BJ (cell line): ENCODE results near the gene KCNJ6. TPM values are rescaled to one million over a fixed set of nuclear protein-coding genes. Genes with fewer than 3 reads are reported as not detected.

Source experiments
- CTCF ChIA-PET: fragments of 350-600 bp; formaldehyde crosslinking; extraction: SDS; loops from one replicate; lab custom pipeline; 2021; ENCODE audit warnings: antibody characterized with exemption, inconsistent platforms; lab: Yijun Ruan, JAX
- POLR2A ChIA-PET: fragments of 300-600 bp; sonication (Branson Sonifier 250); formaldehyde crosslinking; extraction: SDS; loops from one replicate; lab custom pipeline; 2021; ENCODE audit warnings: antibody characterized with exemption; lab: Charles Lee
- DNase-seq: peaks from one replicate; pipeline ENCODE4 v3.0.0-alpha.2; 2011; ENCODE audit warnings: low read depth
- H3K27me3 ChIP-seq: 2 replicates; pipeline ENCODE4 v1.6.0; 2011; ENCODE audit warnings: low read length; ENCODE audit not compliant: control insufficient read depth, insufficient read depth
- H3K36me3 ChIP-seq: 2 replicates; pipeline ENCODE4 v1.5.1; 2011; ENCODE audit warnings: low read length; ENCODE audit not compliant: control insufficient read depth, insufficient read depth
- H3K4me3 ChIP-seq: 2 replicates; pipeline ENCODE4 v1.5.1; 2011; ENCODE audit warnings: low read depth, mild to moderate bottlenecking, control low read depth, low read length
- CTCF ChIP-seq: IDR thresholded peaks from 2 replicates; pipeline ENCODE4 v1.5.1; 2011; ENCODE audit warnings: low read depth, mild to moderate bottlenecking, control low read depth, inconsistent platforms, low read length, moderate library complexity; ENCODE audit not compliant: insufficient read depth
- polyA plus RNA-seq: library from polyadenylated mRNA; depleted of rRNA; stranded (reverse); fragments of >200 nt; gene quantifications from 2 replicates; pipeline ENCODE4 v1.2.3, GENCODE V29; 2011

KCNJ6 gene
- polyA plus RNA-seq, 1 experiment: 0.01 TPM

DNA sequence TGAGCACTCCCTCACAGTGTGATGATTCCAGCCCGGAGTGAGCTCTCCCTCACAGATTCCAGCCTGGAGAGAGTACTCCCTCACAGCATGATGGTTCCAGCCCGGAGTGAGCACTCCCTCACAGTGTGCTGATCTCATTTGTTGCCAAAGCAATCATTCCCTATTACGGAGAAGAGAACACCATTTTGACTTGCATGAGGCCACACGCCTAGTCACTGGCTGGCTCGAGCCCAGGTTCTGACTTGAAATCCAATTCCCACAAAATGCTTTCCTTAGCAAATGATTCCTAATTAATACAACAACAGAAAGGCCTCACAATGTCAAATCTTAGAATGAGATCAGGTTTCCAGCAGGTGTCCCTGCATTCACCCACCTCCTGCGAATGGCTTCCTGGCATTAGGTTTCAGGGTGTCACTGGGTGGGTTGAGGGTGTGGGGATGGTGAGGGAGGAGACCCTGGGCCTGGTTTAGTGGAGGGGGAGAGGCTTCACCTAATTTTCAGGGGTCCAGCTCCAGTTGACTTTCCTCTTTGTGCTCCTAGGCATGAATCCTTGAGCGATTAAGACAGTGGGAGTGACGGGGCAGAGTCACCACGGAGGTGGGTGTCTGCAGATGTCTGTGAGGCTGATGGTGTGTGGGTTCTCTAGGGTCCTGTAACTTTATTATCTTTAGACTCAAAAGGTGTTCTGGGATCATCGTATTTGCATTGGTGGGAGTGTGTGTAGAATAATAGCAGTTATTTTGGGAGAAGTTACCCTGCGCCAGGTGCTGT is 158.5 kb downstream of the KCNJ6 start:
- no peak for DNase-seq
- ChIA-PET CTCF (interaction anchor here (0.6 to 3.4 kb wide), 18 partner anchors 8 to 598 kb away, joined by 3 to 42 read pairs (median 7); partner anchors contain the start of gene KCNJ6), POLR2A (no interaction called here)
- no peak for TF ChIP-seq CTCF
- Histone ChIP-seq H3K27me3 (peaks cover 4% of the 10 kb centered on the region), H3K36me3 (no peaks in the 10 kb centered on the region), H3K4me3 (no peak overlapping the region)

GRCh38 chr21:37753122-37753599 is 163.1 kb downstream of the KCNJ6 start:
- no peak for DNase-seq
- ChIA-PET CTCF (interaction anchor here (1.1 to 1.5 kb wide), 5 partner anchors 14 to 602 kb away, joined by 3 read pairs; no protein-coding TSS in a partner anchor), POLR2A (no interaction called here)
- H3K4me3 ChIP-seq: no peak overlapping the region
- TF ChIP-seq CTCF: no peak
- peaks cover 9% of the 10 kb centered on the region for H3K27me3 ChIP-seq
- no peaks in the 10 kb centered on the region for H3K36me3 ChIP-seq

DNA sequence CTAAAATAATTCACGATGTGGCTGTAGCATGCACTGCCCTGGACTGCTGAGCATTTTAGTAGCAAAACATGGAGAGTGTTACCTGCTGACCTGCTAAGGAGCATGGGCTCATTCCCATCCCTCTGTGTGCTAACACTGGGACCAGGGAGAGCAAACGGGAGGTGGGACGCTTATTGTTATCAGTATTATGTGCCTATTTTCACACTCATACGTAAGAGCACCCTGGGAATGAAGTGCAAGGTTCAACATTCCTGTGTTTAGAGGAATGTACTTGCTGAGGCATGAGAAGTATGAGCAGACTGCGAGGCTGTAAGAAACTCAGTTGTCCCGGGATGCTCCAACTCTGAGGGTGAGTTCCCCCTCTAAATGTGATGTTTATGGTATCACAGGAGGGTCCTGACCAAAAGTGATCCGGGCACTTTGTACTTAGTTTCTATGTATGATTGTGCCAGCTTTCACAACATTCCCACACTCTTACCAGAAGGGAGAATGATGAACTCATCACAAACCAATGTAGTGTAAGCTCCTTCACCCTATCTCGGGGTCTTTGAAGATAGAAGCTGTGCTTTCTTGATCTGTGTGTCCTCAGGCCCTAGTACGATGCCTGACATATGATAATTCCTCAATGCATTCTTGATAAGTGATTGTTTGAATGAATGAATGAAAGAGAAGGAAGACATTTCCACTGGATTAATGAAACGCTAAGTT is 164.8 kb downstream of the KCNJ6 start:
- TF ChIP-seq CTCF: no peak
- Histone ChIP-seq H3K36me3 (no peaks in the 10 kb centered on the region), H3K27me3 (peaks cover 11% of the 10 kb centered on the region), H3K4me3 (no peak overlapping the region)
- POLR2A ChIA-PET: no interaction called here
- no peak for DNase-seq
- CTCF ChIA-PET: no interaction called here

- ChIA-PET CTCF (interaction anchor here (1.1 to 1.4 kb wide), 3 partner anchors 10 to 378 kb away, joined by 3 to 6 read pairs (median 4); no protein-coding TSS in a partner anchor), POLR2A (no interaction called here)
- H3K4me3 ChIP-seq: no peak overlapping the region
- no peak for DNase-seq
- H3K27me3 ChIP-seq: peaks cover 7% of the 10 kb centered on the region
- no peak for TF ChIP-seq CTCF
- H3K36me3 ChIP-seq: no peaks in the 10 kb centered on the region
These were observed 167.1 kb downstream of the KCNJ6 start for GRCh38 chr21:37749132-37749531.

DNA sequence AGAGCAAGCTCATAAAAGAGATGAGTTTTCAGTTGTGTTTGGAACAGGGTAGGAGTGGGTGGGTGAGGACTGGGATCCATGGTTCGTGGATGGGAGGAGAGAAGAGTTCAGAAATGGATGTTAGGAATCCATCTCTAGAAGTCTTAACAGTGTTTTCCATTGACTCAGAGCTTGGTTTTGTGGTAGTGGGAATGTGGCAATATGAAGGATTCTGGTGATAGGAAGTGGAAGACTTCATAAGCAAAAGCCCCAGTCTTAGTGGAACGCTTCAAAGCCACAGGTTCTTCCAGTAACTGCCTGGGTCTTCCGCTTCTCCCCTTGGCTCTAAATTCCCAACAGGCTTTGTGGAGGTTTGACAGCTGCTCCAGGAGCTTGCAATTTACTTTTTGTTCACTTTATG is 167.9 kb downstream of the KCNJ6 start:
- Histone ChIP-seq H3K27me3 (peaks cover 7% of the 10 kb centered on the region), H3K36me3 (no peaks in the 10 kb centered on the region), H3K4me3 (no peak overlapping the region)
- ChIA-PET POLR2A (no interaction called here), CTCF (interaction anchor here (1.1 kb wide), 1 partner anchor 20 kb away, joined by 3 read pairs; no protein-coding TSS in a partner anchor)
- no peak for TF ChIP-seq CTCF
- no peak for DNase-seq
